GM19463 (cell line): ENCODE measurements around the gene ZNF213.
"Not testable (repeated sequence)": the region's sequence is repeated elsewhere in the genome, so short reads cannot be mapped to it uniquely, and the experiment has no call there.

Source experiments
- ATAC-seq: cut with Tn5 transposase; IDR thresholded peaks from one replicate; pipeline ENCODE4 v1.9.1; 2021; ENCODE audit warnings: mild to moderate bottlenecking, moderate library complexity; ENCODE audit not compliant: unreplicated experiment

Gene ZNF213

GRCh38 chr16:3148256-3149192, 13.7 kb downstream of the ZNF213 start:
- ATAC-seq = no peak

GRCh38 chr16:3149193-3149530, 14.3 kb downstream of the ZNF213 start:
- ATAC-seq = no peak

GRCh38 chr16:3149630-3150345, 15.0 kb downstream of the ZNF213 start:
- no peak for ATAC-seq

GRCh38 chr16:3150346-3151218, 15.8 kb downstream of the ZNF213 start:
- ATAC-seq = peak; percentile 69

GRCh38 chr16:3152027-3152276, 17.1 kb downstream of the ZNF213 start:
- ATAC-seq = no peak

GRCh38 chr16:3152277-3152990, 17.6 kb downstream of the ZNF213 start:
- no peak for ATAC-seq

GRCh38 chr16:3152991-3153368, 18.2 kb downstream of the ZNF213 start:
- no peak for ATAC-seq

- no peak for ATAC-seq
Measured at GRCh38 chr16:3155181-3155580, 20.4 kb downstream of the ZNF213 start.

- ATAC-seq = no peak
Measured at GRCh38 chr16:3155972-3156371, 21.1 kb downstream of the ZNF213 start.

- no peak for ATAC-seq
Measured at GRCh38 chr16:3157229-3158025, 22.6 kb downstream of the ZNF213 start.

GRCh38 chr16:3158026-3158509, 23.2 kb downstream of the ZNF213 start:
- peak; percentile 7 for ATAC-seq

- peak; percentile 58 for ATAC-seq
Measured at GRCh38 chr16:3158510-3159314, 23.9 kb downstream of the ZNF213 start.

GRCh38 chr16:3161235-3162018, 26.6 kb downstream of the ZNF213 start:
- ATAC-seq = no peak

GRCh38 chr16:3164121-3164991, 29.5 kb downstream of the ZNF213 start:
- no peak for ATAC-seq

- ATAC-seq = no peak
Measured at GRCh38 chr16:3165111-3165822, 30.4 kb downstream of the ZNF213 start.

GRCh38 chr16:3166505-3166886, 31.7 kb downstream of the ZNF213 start:
- ATAC-seq = no peak

GRCh38 chr16:3168729-3169128, 33.9 kb downstream of the ZNF213 start:
- ATAC-seq = not testable (repeated sequence)
